Uterus (tissue), 2 donors: ENCODE measurements around the gene IGLL1.

Source experiments
- POLR2A ChIP-seq, 2 donors: fragments of 450-650 bp; IDR thresholded peaks; one replicate each; pipeline ENCODE4 v1.6.1; 2016; ENCODE audit warnings: antibody characterized with exemption in 2 of 2, mild to moderate bottlenecking in 1 of 2, moderate library complexity in 1 of 2
- TF ChIP-seq, protein P1 (sequence below), 4 experiments: fragments of 200-600 bp in 2 of 4; fragments of 450-650 bp in 2 of 4; sonication (generic) in 2 of 4; IDR thresholded peaks; one replicate each; pipeline ENCODE4 v1.5.1; 2016 to 2019; ENCODE audit warnings: antibody characterized with exemption in 4 of 4, mild to moderate bottlenecking in 2 of 4, moderate library complexity in 1 of 4

DNA sequence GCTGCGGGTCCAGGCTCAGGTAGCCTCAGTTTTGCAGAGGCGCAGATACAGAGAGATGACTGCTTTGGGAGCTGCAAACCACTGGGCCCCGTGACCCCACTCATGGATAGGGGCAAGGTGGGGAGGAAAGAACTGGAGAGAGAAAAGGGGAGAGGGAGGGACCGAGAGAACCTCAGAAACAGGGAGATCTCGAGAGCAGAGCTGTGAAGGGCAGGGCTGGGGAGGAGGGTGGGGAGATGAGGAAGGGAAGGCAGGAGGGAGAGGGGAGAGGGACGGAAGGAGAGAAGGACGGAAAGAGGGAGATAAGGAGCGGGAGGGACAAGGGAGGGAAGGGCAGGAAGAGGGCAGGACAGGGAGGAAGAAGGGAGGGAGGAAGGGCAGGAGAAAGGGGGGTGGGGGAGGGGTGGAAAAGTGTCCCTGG, 46.3 kb downstream of the IGLL1 start:
- TF ChIP-seq, protein P1, sequence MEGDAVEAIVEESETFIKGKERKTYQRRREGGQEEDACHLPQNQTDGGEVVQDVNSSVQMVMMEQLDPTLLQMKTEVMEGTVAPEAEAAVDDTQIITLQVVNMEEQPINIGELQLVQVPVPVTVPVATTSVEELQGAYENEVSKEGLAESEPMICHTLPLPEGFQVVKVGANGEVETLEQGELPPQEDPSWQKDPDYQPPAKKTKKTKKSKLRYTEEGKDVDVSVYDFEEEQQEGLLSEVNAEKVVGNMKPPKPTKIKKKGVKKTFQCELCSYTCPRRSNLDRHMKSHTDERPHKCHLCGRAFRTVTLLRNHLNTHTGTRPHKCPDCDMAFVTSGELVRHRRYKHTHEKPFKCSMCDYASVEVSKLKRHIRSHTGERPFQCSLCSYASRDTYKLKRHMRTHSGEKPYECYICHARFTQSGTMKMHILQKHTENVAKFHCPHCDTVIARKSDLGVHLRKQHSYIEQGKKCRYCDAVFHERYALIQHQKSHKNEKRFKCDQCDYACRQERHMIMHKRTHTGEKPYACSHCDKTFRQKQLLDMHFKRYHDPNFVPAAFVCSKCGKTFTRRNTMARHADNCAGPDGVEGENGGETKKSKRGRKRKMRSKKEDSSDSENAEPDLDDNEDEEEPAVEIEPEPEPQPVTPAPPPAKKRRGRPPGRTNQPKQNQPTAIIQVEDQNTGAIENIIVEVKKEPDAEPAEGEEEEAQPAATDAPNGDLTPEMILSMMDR (IDR thresholded peaks at IDR 0.05) = no peak
- no peak for TF ChIP-seq POLR2A (IDR thresholded peaks at IDR 0.05)
